CD4-positive, alpha-beta T cell treated with Interferon gamma for 1 hour (primary cell): ENCODE measurements around the gene NCSTN.

ENCODE experiments used
- DNase-seq: peaks from one replicate; pipeline ENCODE4 v3.0.0-alpha.2; 2020

NCSTN gene

DNA sequence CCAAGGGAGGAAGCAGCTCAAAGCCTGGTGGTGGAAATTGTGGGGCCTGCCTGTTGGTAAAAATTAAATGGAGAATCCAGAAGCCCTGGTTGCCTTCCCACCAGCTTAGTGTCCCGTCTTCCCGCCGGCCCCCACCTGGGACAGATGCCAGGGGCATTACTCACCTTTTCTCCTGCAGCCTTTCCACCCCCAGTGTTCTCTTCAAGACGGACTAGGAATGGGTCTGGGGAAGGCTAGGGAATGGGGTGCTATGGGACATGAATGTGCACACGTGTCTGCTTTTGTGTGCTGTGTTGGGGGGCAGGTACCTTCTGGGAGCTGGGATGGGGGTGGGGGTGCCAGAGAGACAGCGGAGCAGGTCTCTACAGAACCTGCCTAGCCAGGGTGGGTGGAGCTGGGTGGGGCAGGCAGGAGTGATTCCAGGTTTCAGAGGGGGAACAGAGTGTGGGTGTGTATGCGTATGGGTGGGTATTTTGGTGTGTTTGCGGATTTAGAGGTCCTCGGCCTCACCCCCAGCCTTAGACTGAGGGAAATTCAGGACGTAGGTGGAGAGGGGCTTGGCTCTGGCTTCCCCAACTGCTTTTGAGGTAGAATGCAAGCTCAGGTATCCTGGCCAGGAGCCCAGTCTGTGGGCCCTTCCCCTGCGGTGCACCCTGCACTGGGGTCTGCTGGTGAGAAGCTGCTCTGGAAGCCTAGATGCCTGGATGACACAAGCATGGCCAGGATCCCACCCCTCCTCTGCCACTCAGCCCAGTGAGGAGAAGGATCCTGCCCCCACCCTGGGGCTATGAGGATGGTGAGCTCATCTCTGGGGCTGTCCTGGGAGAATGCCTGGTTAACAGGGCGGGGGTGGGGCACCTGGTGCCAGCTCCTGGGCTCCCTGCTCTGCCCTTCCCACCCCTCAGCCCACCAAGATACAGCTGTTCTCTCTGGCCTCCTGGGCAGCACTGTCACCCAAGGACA lies 64.9 kb downstream of the NCSTN start:
- DNase-seq: no peak
